IMR-90 (cell line): ENCODE data around the gene TECPR2.

Source experiments
- BHLHE40 ChIP-seq: fragments of 150-350 bp; IDR thresholded peaks from 2 replicates; pipeline ENCODE4 v1.6.1; 2016; ENCODE audit warnings: mild to moderate bottlenecking, low read depth, low read length
- MAFK ChIP-seq: IDR thresholded peaks from 2 replicates; pipeline ENCODE4 v1.6.1; 2012; ENCODE audit warnings: low read depth, low read length, improper control_type of control experiment
- NFE2L2 ChIP-seq: fragments of 150-350 bp; IDR thresholded peaks from 2 replicates; pipeline ENCODE4 v1.6.1; 2016; ENCODE audit warnings: low read depth, mild to moderate bottlenecking, low read length
- POLR2A ChIP-seq: IDR thresholded peaks from 2 replicates; pipeline ENCODE4 v1.6.1; 2012; ENCODE audit warnings: mild to moderate bottlenecking, low read depth, low read length
- SMC3 ChIP-seq: fragments of 150-350 bp; IDR thresholded peaks from 2 replicates; pipeline ENCODE4 v1.6.1; 2016; ENCODE audit warnings: low read depth, mild to moderate bottlenecking, antibody characterized with exemption, low read length, moderate library complexity
- TF ChIP-seq, protein P1 (sequence below): conservative IDR thresholded peaks from 2 replicates; pipeline ENCODE4 v1.5.1; 2012; ENCODE audit warnings: mild to moderate bottlenecking, low read depth, low read length, improper control_type of control experiment

DNA sequence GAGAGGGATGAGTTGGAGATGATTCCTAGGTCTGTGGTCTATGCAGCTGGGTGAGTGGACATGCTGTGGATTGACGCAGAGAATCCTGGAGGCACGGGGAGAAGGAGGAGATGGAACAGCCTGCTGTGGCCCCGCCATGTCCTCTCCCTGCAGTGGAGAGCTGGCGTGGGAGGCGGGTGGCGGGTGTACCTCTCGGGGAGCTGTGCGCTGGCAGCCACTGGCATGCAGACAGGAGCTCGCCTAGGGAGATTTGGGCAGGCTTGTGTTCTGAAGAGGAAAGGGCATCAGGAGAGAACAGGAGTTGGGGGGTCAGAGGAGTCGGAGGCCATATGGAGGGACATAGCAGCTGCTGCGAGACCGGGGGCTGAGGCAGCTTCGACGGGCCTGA is 56.1 kb downstream of the TECPR2 start:
- TF ChIP-seq, protein P1, sequence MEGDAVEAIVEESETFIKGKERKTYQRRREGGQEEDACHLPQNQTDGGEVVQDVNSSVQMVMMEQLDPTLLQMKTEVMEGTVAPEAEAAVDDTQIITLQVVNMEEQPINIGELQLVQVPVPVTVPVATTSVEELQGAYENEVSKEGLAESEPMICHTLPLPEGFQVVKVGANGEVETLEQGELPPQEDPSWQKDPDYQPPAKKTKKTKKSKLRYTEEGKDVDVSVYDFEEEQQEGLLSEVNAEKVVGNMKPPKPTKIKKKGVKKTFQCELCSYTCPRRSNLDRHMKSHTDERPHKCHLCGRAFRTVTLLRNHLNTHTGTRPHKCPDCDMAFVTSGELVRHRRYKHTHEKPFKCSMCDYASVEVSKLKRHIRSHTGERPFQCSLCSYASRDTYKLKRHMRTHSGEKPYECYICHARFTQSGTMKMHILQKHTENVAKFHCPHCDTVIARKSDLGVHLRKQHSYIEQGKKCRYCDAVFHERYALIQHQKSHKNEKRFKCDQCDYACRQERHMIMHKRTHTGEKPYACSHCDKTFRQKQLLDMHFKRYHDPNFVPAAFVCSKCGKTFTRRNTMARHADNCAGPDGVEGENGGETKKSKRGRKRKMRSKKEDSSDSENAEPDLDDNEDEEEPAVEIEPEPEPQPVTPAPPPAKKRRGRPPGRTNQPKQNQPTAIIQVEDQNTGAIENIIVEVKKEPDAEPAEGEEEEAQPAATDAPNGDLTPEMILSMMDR: no peak
- TF ChIP-seq MAFK (no peak), POLR2A (no peak), SMC3 (no peak), BHLHE40 (no peak), NFE2L2 (no peak)
